Measurements from ENCODE around the gene ELOVL4. TPM values are rescaled to one million over a fixed set of nuclear protein-coding genes. Genes with fewer than 3 reads are reported as not detected.

The ELOVL4 gene
- total and polyA plus RNA-seq, 9 donors: 1.1 to 3.1 (median 1.8) TPM

- H3K4me3 ChIP-seq: no peak overlapping the region
- TF ChIP-seq POLR2A (IDR thresholded peaks at IDR 0.05) (no peak), EP300 (IDR thresholded peaks at IDR 0.05) (no peak), CTCF (IDR thresholded peaks at IDR 0.05) (no peak)
- WGBS, 3 donors: 89 to 91% (median 90%) methylated on average over 3 of the region's 3 CpGs
- intact Hi-C loops (cut with DNase I): no loop called here
- no peaks in the 10 kb centered on the region for H3K27me3 ChIP-seq
- no peaks in the 10 kb centered on the region for H3K36me3 ChIP-seq
- no peaks in the 10 kb centered on the region for H3K9me3 ChIP-seq
- H3K4me1 ChIP-seq (ENCODE audit: insufficient read depth): no peaks in the 10 kb centered on the region
- DNase-seq: no peak
- H3K27ac ChIP-seq: no peak overlapping the region
These were observed 37.8 kb downstream of the ELOVL4 start for GRCh38 chr6:79909517-79909916.

DNA sequence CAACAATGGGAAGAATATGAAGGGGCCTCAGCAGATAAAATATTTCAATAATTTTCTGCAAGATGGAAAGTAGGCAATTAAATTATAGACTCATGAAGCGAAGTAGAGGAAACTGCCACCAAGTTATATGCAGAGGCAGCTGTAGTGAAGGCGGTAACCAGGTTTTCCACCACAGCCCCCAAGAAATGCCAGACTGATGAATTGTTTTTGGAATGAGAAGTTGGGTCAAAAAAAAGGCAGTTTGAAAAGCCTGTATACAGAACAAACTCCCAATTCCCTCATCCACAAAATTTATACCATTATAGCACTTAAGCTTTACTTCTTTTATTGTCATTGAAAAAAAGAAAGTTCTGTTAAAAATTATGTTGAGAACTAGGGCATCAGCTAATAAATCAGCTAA, 45.3 kb downstream of the ELOVL4 start:
- 62 to 80% (median 70%) methylated on average over 2 of the region's 2 CpGs for WGBS, 3 donors

DNA sequence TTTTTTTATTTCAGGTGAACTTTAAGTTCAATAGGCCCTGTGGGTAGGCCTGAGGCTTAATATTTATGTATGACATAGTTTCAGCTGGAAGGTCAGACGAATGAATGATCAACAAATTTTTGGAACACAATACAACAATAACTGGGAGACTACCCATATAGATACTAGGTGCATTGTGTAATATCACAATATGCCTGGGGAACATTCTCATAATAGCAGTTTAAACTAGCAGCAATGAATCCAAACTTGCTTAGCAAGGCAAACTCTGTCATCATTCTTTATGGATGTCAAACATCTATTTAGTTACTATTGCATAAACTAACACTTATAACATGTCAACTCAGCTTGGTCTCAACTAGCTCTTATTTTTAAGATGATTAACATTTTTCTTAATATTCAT, 49.3 kb downstream of the ELOVL4 start:
- Histone ChIP-seq H3K36me3 (no peaks in the 10 kb centered on the region), H3K27ac (no peak overlapping the region), H3K27me3 (no peaks in the 10 kb centered on the region), H3K4me1 (ENCODE audit: insufficient read depth) (no peaks in the 10 kb centered on the region), H3K9me3 (no peaks in the 10 kb centered on the region), H3K4me3 (no peak overlapping the region)
- no peak for TF ChIP-seq POLR2A (IDR thresholded peaks at IDR 0.05)
- WGBS, 3 donors: 73 to 88% (median 74%) methylated on average over 1 of the region's 1 CpG
- no peak for DNase-seq
- intact Hi-C loops (cut with DNase I): no loop called here

More for the DNA sequence above, 45.3 kb downstream of the ELOVL4 start:
- Histone ChIP-seq H3K36me3 (no peaks in the 10 kb centered on the region), H3K9me3 (no peaks in the 10 kb centered on the region), H3K4me1 (ENCODE audit: insufficient read depth) (no peaks in the 10 kb centered on the region), H3K27ac (no peak overlapping the region), H3K4me3 (no peak overlapping the region), H3K27me3 (no peaks in the 10 kb centered on the region)
- intact Hi-C loops (cut with DNase I): no loop called here
- no peak for TF ChIP-seq CTCF (IDR thresholded peaks at IDR 0.05)
- no peak for TF ChIP-seq POLR2A (IDR thresholded peaks at IDR 0.05)
- TF ChIP-seq EP300 (IDR thresholded peaks at IDR 0.05): no peak
- DNase-seq: no peak

GRCh38 chr6:79896075-79896449, 51.3 kb downstream of the ELOVL4 start:
- Histone ChIP-seq H3K27me3 (no peaks in the 10 kb centered on the region), H3K9me3 (no peaks in the 10 kb centered on the region), H3K4me1 (ENCODE audit: insufficient read depth) (no peaks in the 10 kb centered on the region), H3K4me3 (no peak overlapping the region), H3K36me3 (no peaks in the 10 kb centered on the region), H3K27ac (no peak overlapping the region)
- DNase-seq: no peak
- no peak for TF ChIP-seq EP300 (IDR thresholded peaks at IDR 0.05)
- TF ChIP-seq POLR2A (IDR thresholded peaks at IDR 0.05): no peak
- TF ChIP-seq CTCF (IDR thresholded peaks at IDR 0.05): no peak
- intact Hi-C loops (cut with DNase I): no loop called here
- 67 to 74% (median 67%) methylated on average over 5 of the region's 5 CpGs for WGBS, 3 donors

- Histone ChIP-seq H3K9me3 (no peaks in the 10 kb centered on the region), H3K27ac (no peak overlapping the region), H3K27me3 (no peaks in the 10 kb centered on the region), H3K4me3 (no peak overlapping the region), H3K4me1 (ENCODE audit: insufficient read depth) (no peaks in the 10 kb centered on the region), H3K36me3 (no peaks in the 10 kb centered on the region)
- intact Hi-C loops (cut with DNase I): no loop called here
- no peak for DNase-seq
- TF ChIP-seq EP300 (IDR thresholded peaks at IDR 0.05) (no peak), CTCF (IDR thresholded peaks at IDR 0.05) (no peak), POLR2A (IDR thresholded peaks at IDR 0.05) (no peak)
These were observed 51.8 kb downstream of the ELOVL4 start for GRCh38 chr6:79895382-79896074.
